ENCODE data around the gene CDKN2C. TPM values are rescaled to one million over a fixed set of nuclear protein-coding genes. Genes with fewer than 3 reads are reported as not detected.

The CDKN2C gene
- total RNA-seq, 1 donor from 2014 or later, result 12.8 TPM

- Histone ChIP-seq H3K27ac (replicated peaks) (no peak overlapping the region), H3K4me1 (peaks cover 27% of the 10 kb centered on the region), H3K36me3 (no peaks in the 10 kb centered on the region), H3K4me3 (no peak overlapping the region), H3K9me3 (replicated peaks) (no peaks in the 10 kb centered on the region), H3K27me3 (ENCODE audit: low read depth) (no peaks in the 10 kb centered on the region)
- no peak for DNase-seq
- intact Hi-C loops (cut with micrococcal nuclease), result no loop called here
- no peak for TF ChIP-seq CTCF (IDR thresholded peaks at IDR 0.05; ENCODE audit: borderline replicate concordance)
Measured at GRCh38 chr1:50983219-50983802, 13.3 kb downstream of the CDKN2C start.

GRCh38 chr1:50985094-50985493 is 15.0 kb downstream of the CDKN2C start:
- intact Hi-C loops (cut with micrococcal nuclease), result no loop called here
- no peak overlapping the region for H3K4me3 ChIP-seq
- H3K27me3 ChIP-seq (ENCODE audit: low read depth), result no peaks in the 10 kb centered on the region
- H3K4me1 ChIP-seq, result peaks cover 19% of the 10 kb centered on the region
- DNase-seq, result no peak
- TF ChIP-seq CTCF (IDR thresholded peaks at IDR 0.05; ENCODE audit: borderline replicate concordance), result no peak
- no peaks in the 10 kb centered on the region for H3K9me3 ChIP-seq (replicated peaks)
- no peaks in the 10 kb centered on the region for H3K36me3 ChIP-seq
- no peak overlapping the region for H3K27ac ChIP-seq (replicated peaks)

- Histone ChIP-seq H3K4me3 (no peak overlapping the region), H3K36me3 (no peaks in the 10 kb centered on the region), H3K27me3 (ENCODE audit: low read depth) (no peaks in the 10 kb centered on the region), H3K27ac (replicated peaks) (no peak overlapping the region), H3K9me3 (replicated peaks) (no peaks in the 10 kb centered on the region), H3K4me1 (peaks cover 12% of the 10 kb centered on the region)
- no peak for DNase-seq
- no peak for TF ChIP-seq CTCF (IDR thresholded peaks at IDR 0.05; ENCODE audit: borderline replicate concordance)
- intact Hi-C loops (cut with micrococcal nuclease), result no loop called here
Measured at GRCh38 chr1:50986653-50987052, 16.6 kb downstream of the CDKN2C start.

- Histone ChIP-seq H3K4me1 (no peaks in the 10 kb centered on the region), H3K27me3 (ENCODE audit: low read depth) (no peaks in the 10 kb centered on the region), H3K27ac (replicated peaks) (no peak overlapping the region), H3K36me3 (no peaks in the 10 kb centered on the region), H3K4me3 (no peak overlapping the region), H3K9me3 (replicated peaks) (no peaks in the 10 kb centered on the region)
- intact Hi-C loops (cut with micrococcal nuclease), result no loop called here
- no peak for DNase-seq
- no peak for TF ChIP-seq CTCF (IDR thresholded peaks at IDR 0.05; ENCODE audit: borderline replicate concordance)
Measured at GRCh38 chr1:50989694-50990093, 19.6 kb downstream of the CDKN2C start.

GRCh38 chr1:50992532-50993318 is 22.7 kb downstream of the CDKN2C start:
- intact Hi-C loops (cut with micrococcal nuclease), result no loop called here
- TF ChIP-seq CTCF (IDR thresholded peaks at IDR 0.05; ENCODE audit: borderline replicate concordance), result no peak

More at GRCh38 chr1:50992532-50993318, 22.7 kb downstream of the CDKN2C start:
- H3K4me3 ChIP-seq, result no peak overlapping the region
- H3K4me1 ChIP-seq, result no peaks in the 10 kb centered on the region
- H3K27me3 ChIP-seq (ENCODE audit: low read depth), result no peaks in the 10 kb centered on the region
- H3K27ac ChIP-seq (replicated peaks), result no peak overlapping the region
- no peak for DNase-seq
- no peaks in the 10 kb centered on the region for H3K9me3 ChIP-seq (replicated peaks)
- H3K36me3 ChIP-seq, result no peaks in the 10 kb centered on the region
